Neural cell (in vitro differentiated cells): ENCODE measurements around the gene THBD. TPM values are rescaled to one million over a fixed set of nuclear protein-coding genes. Genes with fewer than 3 reads are reported as not detected.

ENCODE experiments used
- H2AFZ ChIP-seq: fragments of 200-600, 300-800 bp; sonication (generic), shearing (Covaris generic); 2 replicates; pipeline ENCODE4 v1.6.0; 2014; ENCODE audit warnings: low read depth, mild to moderate bottlenecking, antibody characterized with exemption, low read length, moderate library complexity
- H3F3A ChIP-seq: fragments of 200-600 bp; shearing (Covaris generic); 2 replicates; pipeline ENCODE4 v1.6.1; 2016; ENCODE audit warnings: mild to moderate bottlenecking, moderate library complexity, mixed read lengths, antibody characterized with exemption, low read length; ENCODE audit not compliant: insufficient read depth, poor library complexity, severe bottlenecking
- H3K27ac ChIP-seq: fragments of 200-600, 300-800 bp; sonication (generic), shearing (Covaris generic); 2 replicates; pipeline ENCODE4 v1.5.1; 2014; ENCODE audit warnings: mild to moderate bottlenecking, low read length, moderate library complexity
- H3K27me3 ChIP-seq: fragments of 300-800, 200-600 bp; sonication (generic), shearing (Covaris generic); 2 replicates; pipeline ENCODE4 v1.6.0; 2014; ENCODE audit warnings: mild to moderate bottlenecking, low read depth, low read length, moderate library complexity; ENCODE audit not compliant: insufficient read depth
- H3K36me3 ChIP-seq: fragments of 300-800, 200-600 bp; sonication (generic), shearing (Covaris generic); 2 replicates; pipeline ENCODE4 v1.5.1; 2014; ENCODE audit warnings: mild to moderate bottlenecking, antibody characterized with exemption, low read length, moderate library complexity; ENCODE audit not compliant: insufficient read depth
- H3K4me2 ChIP-seq: fragments of 300-800, 200-600 bp; sonication (generic), shearing (Covaris generic); 2 replicates; pipeline ENCODE4 v1.6.0; 2014; ENCODE audit warnings: mild to moderate bottlenecking, low read length
- H3K4me3 ChIP-seq: fragments of 300-800, 200-600 bp; sonication (generic), shearing (Covaris generic); 2 replicates; pipeline ENCODE4 v1.5.1; 2014; ENCODE audit warnings: mild to moderate bottlenecking, low read length, moderate library complexity
- H3K79me2 ChIP-seq: fragments of 200-600 bp; shearing (Covaris generic); replicated peaks from 2 replicates; pipeline ENCODE4 v1.6.0; 2014; ENCODE audit warnings: mild to moderate bottlenecking, low read length, moderate library complexity; ENCODE audit not compliant: insufficient read depth
- H3K9ac ChIP-seq: fragments of 300-800, 200-600 bp; sonication (generic), shearing (Covaris generic); 2 replicates; pipeline ENCODE4 v1.6.1; 2016; ENCODE audit warnings: mild to moderate bottlenecking, low read length, mixed read lengths
- H3K9me2 ChIP-seq: fragments of 200-600 bp; shearing (Covaris generic); 2 replicates; pipeline ENCODE4 v1.6.1; 2016; ENCODE audit warnings: mild to moderate bottlenecking, low read length, mixed read lengths; ENCODE audit not compliant: insufficient read depth
- H3K9me3 ChIP-seq: fragments of 200-600, 300-800 bp; sonication (generic), shearing (Covaris generic); 2 replicates; pipeline ENCODE4 v1.6.1; 2016; ENCODE audit warnings: mild to moderate bottlenecking, mixed run types, low read length, moderate library complexity, mixed read lengths
- H4K20me1 ChIP-seq: fragments of 200-600 bp; shearing (Covaris generic); 2 replicates; pipeline ENCODE4 v1.6.1; 2016; ENCODE audit warnings: mild to moderate bottlenecking, mixed run types; ENCODE audit not compliant: insufficient read depth
- EP300 ChIP-seq: fragments of 450-650 bp; conservative IDR thresholded peaks from 2 replicates; pipeline ENCODE4 v1.6.1; 2014; ENCODE audit warnings: antibody characterized with exemption, mild to moderate bottlenecking, moderate library complexity; ENCODE audit not compliant: poor library complexity, severe bottlenecking
- EZH2 ChIP-seq: fragments of 200-600, 300-800 bp; shearing (Covaris generic), sonication (generic); IDR thresholded peaks from 2 replicates; pipeline ENCODE4 v1.6.1; 2014; ENCODE audit warnings: antibody characterized with exemption, low read length, borderline replicate concordance, mild to moderate bottlenecking; ENCODE audit not compliant: insufficient read depth, poor library complexity, severe bottlenecking
- MXI1 ChIP-seq: fragments of 450-650 bp; conservative IDR thresholded peaks from 2 replicates; pipeline ENCODE4 v1.6.1; 2014; ENCODE audit warnings: antibody characterized with exemption, mild to moderate bottlenecking; ENCODE audit not compliant: poor library complexity, severe bottlenecking
- POLR2AphosphoS5 ChIP-seq: IDR thresholded peaks from 2 replicates; pipeline ENCODE4 v1.6.1; 2012
- RAD21 ChIP-seq: fragments of 450-650 bp; conservative IDR thresholded peaks from 2 replicates; pipeline ENCODE4 v1.6.1; 2014; ENCODE audit warnings: antibody characterized with exemption, mild to moderate bottlenecking, moderate library complexity
- SMC3 ChIP-seq: fragments of 450-650 bp; conservative IDR thresholded peaks from 2 replicates; pipeline ENCODE4 v1.6.1; 2014; ENCODE audit warnings: antibody characterized with exemption, mild to moderate bottlenecking, moderate library complexity; ENCODE audit not compliant: poor library complexity
- TAF1 ChIP-seq: IDR thresholded peaks from 2 replicates; pipeline ENCODE4 v1.6.1; 2012; ENCODE audit warnings: low read depth
- polyA plus RNA-seq: library from polyadenylated mRNA; depleted of rRNA; stranded (reverse); fragments of >200 nt; gene quantifications from 2 replicates; pipeline ENCODE4 v1.2.3, GENCODE V29; 2014
- TF ChIP-seq, protein P1 (sequence below): fragments of 450-650 bp; IDR thresholded peaks from 2 replicates; pipeline ENCODE4 v1.5.1; 2014; ENCODE audit warnings: antibody characterized with exemption, mild to moderate bottlenecking, moderate library complexity; ENCODE audit not compliant: poor library complexity, severe bottlenecking
- TF ChIP-seq, protein P2 (sequence below): IDR thresholded peaks from 2 replicates; pipeline ENCODE4 v1.6.1; 2012; ENCODE audit warnings: borderline replicate concordance

The THBD gene
- polyA plus RNA-seq, 1 donor from 2014 or later: not detected

GRCh38 chr20:23061262-23061661 lies 11.8 kb upstream of the THBD start:
- peaks cover 11% of the 10 kb centered on the region for H3K27me3 ChIP-seq
- no peak overlapping the region for H3K4me2 ChIP-seq
- no peak overlapping the region for H3K4me3 ChIP-seq
- H4K20me1 ChIP-seq: no peaks in the 10 kb centered on the region
- no peaks in the 10 kb centered on the region for H3K36me3 ChIP-seq
- no peak overlapping the region for H3K9ac ChIP-seq
- no peaks in the 10 kb centered on the region for H3K9me3 ChIP-seq
- H3K27ac ChIP-seq: no peak overlapping the region
- H3F3A ChIP-seq: no peaks in the 10 kb centered on the region
- TF ChIP-seq EP300: no peak
- TF ChIP-seq EZH2: no peak
- TF ChIP-seq, protein P1, sequence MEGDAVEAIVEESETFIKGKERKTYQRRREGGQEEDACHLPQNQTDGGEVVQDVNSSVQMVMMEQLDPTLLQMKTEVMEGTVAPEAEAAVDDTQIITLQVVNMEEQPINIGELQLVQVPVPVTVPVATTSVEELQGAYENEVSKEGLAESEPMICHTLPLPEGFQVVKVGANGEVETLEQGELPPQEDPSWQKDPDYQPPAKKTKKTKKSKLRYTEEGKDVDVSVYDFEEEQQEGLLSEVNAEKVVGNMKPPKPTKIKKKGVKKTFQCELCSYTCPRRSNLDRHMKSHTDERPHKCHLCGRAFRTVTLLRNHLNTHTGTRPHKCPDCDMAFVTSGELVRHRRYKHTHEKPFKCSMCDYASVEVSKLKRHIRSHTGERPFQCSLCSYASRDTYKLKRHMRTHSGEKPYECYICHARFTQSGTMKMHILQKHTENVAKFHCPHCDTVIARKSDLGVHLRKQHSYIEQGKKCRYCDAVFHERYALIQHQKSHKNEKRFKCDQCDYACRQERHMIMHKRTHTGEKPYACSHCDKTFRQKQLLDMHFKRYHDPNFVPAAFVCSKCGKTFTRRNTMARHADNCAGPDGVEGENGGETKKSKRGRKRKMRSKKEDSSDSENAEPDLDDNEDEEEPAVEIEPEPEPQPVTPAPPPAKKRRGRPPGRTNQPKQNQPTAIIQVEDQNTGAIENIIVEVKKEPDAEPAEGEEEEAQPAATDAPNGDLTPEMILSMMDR: no peak
- TF ChIP-seq, protein P2, sequence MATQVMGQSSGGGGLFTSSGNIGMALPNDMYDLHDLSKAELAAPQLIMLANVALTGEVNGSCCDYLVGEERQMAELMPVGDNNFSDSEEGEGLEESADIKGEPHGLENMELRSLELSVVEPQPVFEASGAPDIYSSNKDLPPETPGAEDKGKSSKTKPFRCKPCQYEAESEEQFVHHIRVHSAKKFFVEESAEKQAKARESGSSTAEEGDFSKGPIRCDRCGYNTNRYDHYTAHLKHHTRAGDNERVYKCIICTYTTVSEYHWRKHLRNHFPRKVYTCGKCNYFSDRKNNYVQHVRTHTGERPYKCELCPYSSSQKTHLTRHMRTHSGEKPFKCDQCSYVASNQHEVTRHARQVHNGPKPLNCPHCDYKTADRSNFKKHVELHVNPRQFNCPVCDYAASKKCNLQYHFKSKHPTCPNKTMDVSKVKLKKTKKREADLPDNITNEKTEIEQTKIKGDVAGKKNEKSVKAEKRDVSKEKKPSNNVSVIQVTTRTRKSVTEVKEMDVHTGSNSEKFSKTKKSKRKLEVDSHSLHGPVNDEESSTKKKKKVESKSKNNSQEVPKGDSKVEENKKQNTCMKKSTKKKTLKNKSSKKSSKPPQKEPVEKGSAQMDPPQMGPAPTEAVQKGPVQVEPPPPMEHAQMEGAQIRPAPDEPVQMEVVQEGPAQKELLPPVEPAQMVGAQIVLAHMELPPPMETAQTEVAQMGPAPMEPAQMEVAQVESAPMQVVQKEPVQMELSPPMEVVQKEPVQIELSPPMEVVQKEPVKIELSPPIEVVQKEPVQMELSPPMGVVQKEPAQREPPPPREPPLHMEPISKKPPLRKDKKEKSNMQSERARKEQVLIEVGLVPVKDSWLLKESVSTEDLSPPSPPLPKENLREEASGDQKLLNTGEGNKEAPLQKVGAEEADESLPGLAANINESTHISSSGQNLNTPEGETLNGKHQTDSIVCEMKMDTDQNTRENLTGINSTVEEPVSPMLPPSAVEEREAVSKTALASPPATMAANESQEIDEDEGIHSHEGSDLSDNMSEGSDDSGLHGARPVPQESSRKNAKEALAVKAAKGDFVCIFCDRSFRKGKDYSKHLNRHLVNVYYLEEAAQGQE: no peak
- no peak for TF ChIP-seq RAD21
- TF ChIP-seq SMC3: no peak
- TF ChIP-seq POLR2AphosphoS5: no peak
- no peaks in the 10 kb centered on the region for H3K79me2 ChIP-seq
- H3K9me2 ChIP-seq: no peaks in the 10 kb centered on the region
- H2AFZ ChIP-seq: no peak overlapping the region

GRCh38 chr20:23060629-23061028 lies 11.2 kb upstream of the THBD start:
- Histone ChIP-seq H3K9ac (no peak overlapping the region), H4K20me1 (no peaks in the 10 kb centered on the region), H3K4me2 (no peak overlapping the region), H3K4me3 (no peak overlapping the region), H3K27ac (no peak overlapping the region), H3F3A (no peaks in the 10 kb centered on the region), H3K27me3 (peaks cover 11% of the 10 kb centered on the region), H3K9me3 (no peaks in the 10 kb centered on the region), H3K36me3 (no peaks in the 10 kb centered on the region), H2AFZ (no peak overlapping the region), H3K9me2 (no peaks in the 10 kb centered on the region), H3K79me2 (no peaks in the 10 kb centered on the region)
- TF ChIP-seq, protein P1: no peak
- TF ChIP-seq RAD21 (no peak), POLR2AphosphoS5 (no peak), EZH2 (no peak), MXI1 (no peak), EP300 (no peak), TAF1 (no peak), SMC3 (no peak)
- TF ChIP-seq, protein P2: no peak
